Gastrocnemius medialis (tissue), 4 donors: ENCODE results near the gene DAPK3. TPM values are rescaled to one million over a fixed set of nuclear protein-coding genes. Genes with fewer than 3 reads are reported as not detected.

Source experiments
- ATAC-seq, 2 donors: fragments of 150-250 bp; one replicate each; pipeline ENCODE4 v1.9.1; 2016
- DNase-seq, 2 donors: peaks; one replicate each; pipeline ENCODE4 v3.0.0-alpha.2; 2019
- H3K27ac ChIP-seq, 4 donors: fragments of 200-600 bp; sonication (generic); 1 replicate in 1 of 4; 2 replicates in 3 of 4; pipeline ENCODE4 v1.5.1; 2016 to 2018; ENCODE audit warnings: mild to moderate bottlenecking in 2 of 4, moderate library complexity in 1 of 4
- H3K27me3 ChIP-seq, 3 donors: fragments of 200-600 bp; sonication (generic) in 2 of 3; 1 replicate in 1 of 3; 2 replicates in 2 of 3; pipeline versions ENCODE4 v1.5.1 to v1.6.0; 2016 to 2019; ENCODE audit warnings: mild to moderate bottlenecking in 1 of 3, moderate library complexity in 1 of 3
- H3K36me3 ChIP-seq, 2 donors: fragments of 200-600 bp; sonication (generic) in 1 of 2; one replicate each; pipeline ENCODE4 v1.5.1; 2017 to 2018
- H3K4me1 ChIP-seq, 2 donors: fragments of 200-600 bp; sonication (generic) in 1 of 2; one replicate each; pipeline ENCODE4 v1.5.1; 2016 to 2017; ENCODE audit warnings: mild to moderate bottlenecking in 2 of 2
- H3K4me3 ChIP-seq, 4 donors: fragments of 200-600 bp; sonication (generic) in 3 of 4; 1 replicate in 1 of 4; 2 replicates in 3 of 4; pipeline ENCODE4 v1.5.1; 2016 to 2019; ENCODE audit warnings: mild to moderate bottlenecking in 2 of 4
- H3K9me3 ChIP-seq, 3 donors: fragments of 200-600 bp; sonication (generic) in 2 of 3; 1 replicate in 1 of 3; 2 replicates in 2 of 3; pipeline ENCODE4 v1.5.1; 2016 to 2019
- POLR2A ChIP-seq, 2 donors: fragments of 450-650 bp; IDR thresholded peaks; one replicate each; pipeline ENCODE4 v1.6.1; 2017; ENCODE audit warnings: antibody characterized with exemption in 2 of 2, mild to moderate bottlenecking in 2 of 2, moderate library complexity in 2 of 2
- in situ Hi-C, 4 donors: fragments of 200-750 bp; cut with MboI; loops; one replicate each; pipeline versions ENCODE4 v1.15.0 to v1.8.0; 2017; ENCODE audit warnings: low sequenced_read_pairs in 4 of 4
- intact Hi-C: fragments of 100-400 bp; cut with DNase I; formaldehyde crosslinking; loops from one replicate; pipeline ENCODE4 v1.15.1; 2023; ENCODE audit warnings: low total_unique reads
- total RNA-seq, 4 donors: library from RNA; depleted of rRNA; stranded (reverse); fragments of >200 nt; gene quantifications; one replicate each; pipeline versions ENCODE4 v1.1.0 to v1.2.3, GENCODE V29; 2016
- TF ChIP-seq, protein P1 (sequence below), 5 experiments: fragments of 450-650 bp in 3 of 5; fragments of 200-600 bp in 2 of 5; sonication (generic) in 2 of 5; IDR thresholded peaks in 4 of 5; conservative IDR thresholded peaks in 1 of 5; 1 replicate in 4 of 5; 2 replicates in 1 of 5; pipeline ENCODE4 v1.5.1; 2016 to 2019; ENCODE audit warnings: antibody characterized with exemption in 5 of 5, mild to moderate bottlenecking in 3 of 5, moderate library complexity in 3 of 5

DAPK3 gene
- total RNA-seq, 4 donors from 2014 or later = 61.3 to 135 (median 115) TPM

DNA sequence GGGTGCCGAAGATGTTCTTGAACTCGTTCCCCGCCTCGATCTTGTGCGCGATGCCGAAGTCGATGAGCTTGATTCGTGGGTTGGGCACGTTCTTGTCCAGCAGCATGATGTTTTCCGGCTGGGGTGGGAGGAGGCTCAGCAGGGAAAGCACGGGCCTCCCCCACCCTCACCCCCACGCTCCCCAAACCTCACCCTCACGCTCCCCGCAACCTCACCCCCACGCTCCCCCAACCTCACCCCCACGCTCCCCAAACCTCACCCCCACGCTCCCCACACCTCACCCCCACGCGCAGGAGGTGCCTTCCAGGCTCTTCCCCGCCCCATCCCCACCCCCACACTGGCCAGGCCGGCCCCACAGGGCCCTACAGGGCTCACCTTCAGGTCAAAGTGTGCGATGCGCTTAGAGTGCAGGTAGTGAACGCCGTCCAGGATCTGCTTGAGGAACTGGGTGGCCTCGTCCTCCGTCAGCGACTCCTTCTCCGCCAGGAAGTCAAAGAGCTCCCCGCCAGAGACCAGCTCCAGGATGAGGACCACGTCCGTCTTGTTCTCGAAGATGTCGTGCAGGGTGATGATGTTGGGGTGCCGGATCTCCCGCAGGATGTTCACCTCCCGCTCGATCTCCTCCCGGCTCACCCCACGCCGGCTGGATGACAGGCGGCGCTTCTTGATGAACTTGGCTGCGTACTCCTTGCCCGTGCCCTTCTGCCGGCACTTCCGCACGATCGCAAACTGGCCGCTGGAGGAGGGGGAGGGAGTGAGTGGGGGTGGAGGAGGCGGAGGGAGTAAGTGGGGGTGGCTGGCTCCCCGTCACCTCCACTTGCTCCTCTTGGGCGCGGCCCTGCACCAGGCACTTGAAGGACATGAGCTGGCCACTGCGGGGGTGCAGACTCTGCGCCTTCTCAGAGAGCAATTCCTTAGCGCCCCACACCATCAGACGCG, 6.4 kb downstream of the DAPK3 start:
- Histone ChIP-seq H3K27ac (peak overlapping the region; percentile 42 to 100 (median 98)), H3K27me3 (no peaks in the 10 kb centered on the region), H3K36me3 (peaks cover 0 to 74% of the 10 kb centered on the region in 2 donors), H3K4me3 (no peak overlapping the region), H3K4me1 (peaks cover 29 to 37% of the 10 kb centered on the region in 2 donors), H3K9me3 (no peaks in the 10 kb centered on the region)
- TF ChIP-seq POLR2A (IDR thresholded peaks at IDR 0.05) = no peak
- TF ChIP-seq, protein P1, sequence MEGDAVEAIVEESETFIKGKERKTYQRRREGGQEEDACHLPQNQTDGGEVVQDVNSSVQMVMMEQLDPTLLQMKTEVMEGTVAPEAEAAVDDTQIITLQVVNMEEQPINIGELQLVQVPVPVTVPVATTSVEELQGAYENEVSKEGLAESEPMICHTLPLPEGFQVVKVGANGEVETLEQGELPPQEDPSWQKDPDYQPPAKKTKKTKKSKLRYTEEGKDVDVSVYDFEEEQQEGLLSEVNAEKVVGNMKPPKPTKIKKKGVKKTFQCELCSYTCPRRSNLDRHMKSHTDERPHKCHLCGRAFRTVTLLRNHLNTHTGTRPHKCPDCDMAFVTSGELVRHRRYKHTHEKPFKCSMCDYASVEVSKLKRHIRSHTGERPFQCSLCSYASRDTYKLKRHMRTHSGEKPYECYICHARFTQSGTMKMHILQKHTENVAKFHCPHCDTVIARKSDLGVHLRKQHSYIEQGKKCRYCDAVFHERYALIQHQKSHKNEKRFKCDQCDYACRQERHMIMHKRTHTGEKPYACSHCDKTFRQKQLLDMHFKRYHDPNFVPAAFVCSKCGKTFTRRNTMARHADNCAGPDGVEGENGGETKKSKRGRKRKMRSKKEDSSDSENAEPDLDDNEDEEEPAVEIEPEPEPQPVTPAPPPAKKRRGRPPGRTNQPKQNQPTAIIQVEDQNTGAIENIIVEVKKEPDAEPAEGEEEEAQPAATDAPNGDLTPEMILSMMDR (IDR thresholded peaks at IDR 0.05 in 4 of 5, conservative IDR thresholded peaks at IDR 0.05 in 1 of 5) = no peak
- no peak for DNase-seq
- ATAC-seq = no peak
- in situ Hi-C loops (no loop called here), intact Hi-C loops (no loop called here)

DNA sequence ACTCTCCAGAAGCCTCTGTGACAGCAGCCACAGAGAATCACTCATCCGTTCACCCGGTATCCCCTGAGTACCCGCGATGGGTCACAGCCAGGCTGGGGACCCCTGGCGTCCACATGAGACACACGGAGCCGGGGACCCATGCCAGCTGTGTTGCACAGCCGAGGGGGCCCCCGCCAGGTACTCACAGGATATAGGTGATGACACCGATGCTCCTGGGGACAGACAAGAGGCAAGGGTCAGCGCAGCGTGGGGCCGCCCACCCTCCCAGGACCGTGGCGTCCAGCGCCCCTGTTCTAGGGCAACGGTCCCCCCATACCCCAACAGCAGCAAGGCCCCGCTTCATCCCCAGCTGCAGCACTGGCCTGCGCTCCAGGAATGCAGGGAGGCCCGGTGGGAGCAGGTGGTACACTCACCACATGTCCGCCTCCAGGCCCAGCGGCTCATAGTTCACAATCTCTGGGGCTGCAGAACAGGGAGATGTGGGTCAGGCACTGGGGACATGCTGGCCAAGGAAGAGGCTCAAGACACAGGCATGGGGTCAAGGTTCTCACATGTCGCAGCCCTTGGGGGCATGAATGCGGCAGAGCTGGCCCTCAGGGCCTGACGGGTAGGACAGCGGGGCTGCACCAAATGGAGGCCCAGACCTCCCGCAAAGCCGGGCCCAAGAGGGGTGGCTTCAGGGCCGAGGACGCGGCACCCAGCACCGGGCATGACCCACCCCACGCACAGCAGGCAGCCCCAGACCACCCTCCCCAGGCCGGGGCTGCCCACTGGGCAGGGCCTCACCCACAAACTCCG, 7.2 kb downstream of the DAPK3 start:
- peak overlapping the region; percentile 28 to 99 (median 70) for H3K27ac ChIP-seq
- TF ChIP-seq, protein P1 (IDR thresholded peaks at IDR 0.05 in 4 of 5, conservative IDR thresholded peaks at IDR 0.05 in 1 of 5) = no peak
- TF ChIP-seq POLR2A (IDR thresholded peaks at IDR 0.05) = no peak
- peaks cover 0 to 83% of the 10 kb centered on the region in 2 donors for H3K36me3 ChIP-seq
- no peaks in the 10 kb centered on the region for H3K27me3 ChIP-seq
- ATAC-seq (no peak), DNase-seq (no peak)
- H3K4me1 ChIP-seq = peaks cover 21 to 29% of the 10 kb centered on the region in 2 donors
- H3K9me3 ChIP-seq = no peaks in the 10 kb centered on the region
- H3K4me3 ChIP-seq = no peak overlapping the region
- in situ Hi-C loops (no loop called here), intact Hi-C loops (no loop called here)

DNA sequence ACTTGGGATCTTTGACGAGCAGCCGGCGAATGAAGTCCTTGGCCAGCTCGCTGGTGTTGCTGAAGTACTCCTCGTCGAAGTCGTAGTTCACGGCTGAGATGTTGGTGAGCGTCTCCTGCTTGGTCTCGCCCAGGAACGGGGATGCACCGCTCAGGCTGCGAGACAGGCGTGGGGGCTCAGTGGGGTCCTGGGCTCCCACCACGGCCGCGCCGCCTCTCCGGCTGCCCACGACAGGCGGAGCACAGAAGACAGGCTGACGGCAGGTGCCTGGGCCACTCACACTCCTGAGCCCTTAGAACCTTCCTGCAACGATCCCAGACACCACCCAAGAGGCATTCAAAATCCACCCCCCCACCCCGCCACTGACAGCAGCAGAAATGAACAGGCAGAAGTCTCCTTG, 9.9 kb downstream of the DAPK3 start:
- Histone ChIP-seq H3K4me1 (peaks cover 4 to 6% of the 10 kb centered on the region in 2 donors), H3K36me3 (peaks cover 0 to 79% of the 10 kb centered on the region in 2 donors), H3K4me3 (no peak overlapping the region), H3K9me3 (no peaks in the 10 kb centered on the region), H3K27ac (peak overlapping the region; percentile 60 to 99 (median 82)), H3K27me3 (no peaks in the 10 kb centered on the region)
- ATAC-seq (no peak), DNase-seq (no peak)
- TF ChIP-seq, protein P1 (IDR thresholded peaks at IDR 0.05 in 4 of 5, conservative IDR thresholded peaks at IDR 0.05 in 1 of 5) = no peak
- TF ChIP-seq POLR2A (IDR thresholded peaks at IDR 0.05) = no peak
- intact Hi-C loops (no loop called here), in situ Hi-C loops (no loop called here)

DNA sequence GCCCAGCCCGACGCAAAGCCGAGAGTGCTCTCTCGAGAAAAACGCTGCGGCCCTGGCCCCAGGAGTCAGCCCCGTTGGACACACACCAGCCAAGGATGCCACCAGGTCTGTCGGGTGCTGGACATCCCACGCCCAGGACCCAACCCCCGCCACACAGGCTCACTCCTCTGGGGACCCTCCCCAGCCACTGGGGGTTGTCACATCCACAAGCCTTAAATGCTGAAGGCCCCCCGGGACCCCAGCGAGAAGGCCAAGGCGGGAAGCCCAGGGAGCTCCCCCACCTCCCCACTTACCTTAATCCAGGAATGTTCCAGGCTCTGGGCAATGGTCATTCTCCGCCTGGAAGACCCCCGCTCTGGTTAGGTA, 11.2 kb downstream of the DAPK3 start:
- H3K9me3 ChIP-seq = no peaks in the 10 kb centered on the region
- no peak for DNase-seq
- no peak for ATAC-seq
- no peak overlapping the region for H3K4me3 ChIP-seq
- TF ChIP-seq, protein P1 (IDR thresholded peaks at IDR 0.05 in 4 of 5, conservative IDR thresholded peaks at IDR 0.05 in 1 of 5) = no peak
- no peak for TF ChIP-seq POLR2A (IDR thresholded peaks at IDR 0.05)
- intact Hi-C loops (loop anchor here (10.0 kb wide), 1 partner anchor 555 kb away; the partner anchor contains the start of gene PLIN4), in situ Hi-C loops (no loop called here)
- H3K27me3 ChIP-seq = no peaks in the 10 kb centered on the region
- peaks cover 4 to 8% of the 10 kb centered on the region in 2 donors for H3K4me1 ChIP-seq
- peaks cover 0 to 77% of the 10 kb centered on the region in 2 donors for H3K36me3 ChIP-seq
- H3K27ac ChIP-seq = peak overlapping the region; percentile 60 to 99 (median 82)
